ENCODE measurements around the gene NHP2.

NHP2 gene

DNA sequence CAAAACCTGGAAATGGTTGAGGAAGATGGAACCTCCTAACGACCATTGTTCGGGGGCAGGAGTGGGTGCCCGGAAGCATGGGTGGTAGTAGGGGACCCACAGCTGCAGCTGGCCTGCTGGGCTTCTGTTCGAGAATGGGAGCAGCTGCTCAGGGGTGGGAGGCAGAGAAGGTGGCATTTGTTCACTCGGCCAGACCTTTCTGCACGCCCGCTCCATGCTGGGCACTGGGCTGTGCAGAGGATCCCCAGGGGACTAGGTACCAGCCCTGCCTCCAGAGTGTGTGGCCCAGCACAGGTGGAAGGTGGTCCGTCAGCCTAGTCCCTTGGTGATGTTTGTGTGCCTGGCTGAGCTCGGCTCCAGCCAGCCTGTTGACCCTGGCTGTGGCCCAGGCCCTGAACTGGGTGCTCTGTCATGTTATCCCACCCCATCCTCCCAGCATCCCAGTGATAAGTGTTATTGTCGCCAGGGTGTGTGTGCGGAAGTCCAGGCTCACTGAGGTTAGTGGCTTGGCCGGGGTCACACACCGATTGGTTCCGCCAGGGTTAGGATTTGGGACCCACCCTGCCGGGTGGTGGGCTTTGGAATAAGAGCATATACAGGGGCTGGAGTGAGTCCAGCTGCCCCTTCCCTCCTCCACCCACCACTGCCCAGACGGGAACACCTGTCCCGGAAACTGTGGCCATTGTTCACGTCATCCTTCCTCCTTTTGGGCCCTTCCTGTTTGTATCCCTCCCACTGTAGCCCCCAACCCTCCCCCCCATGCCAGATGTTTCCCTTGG is 35.6 kb downstream of the NHP2 start:
- H3K4me2 ChIP-seq (ENCODE audit: low read length, poor library complexity, severe bottlenecking): no peak overlapping the region
- H3K27ac ChIP-seq (ENCODE audit: low read length, poor library complexity, severe bottlenecking): no peak overlapping the region
- no peak overlapping the region for H4K8ac ChIP-seq (ENCODE audit: low read length)
- no peak overlapping the region for H3K4ac ChIP-seq (ENCODE audit: low read depth in 1 of 2, low read length in 2 of 2)
- no peak overlapping the region for H2BK120ac ChIP-seq (ENCODE audit: low read depth, low read length)
- peaks cover 28% of the 10 kb centered on the region for H3K4me1 ChIP-seq (ENCODE audit: control insufficient read depth, insufficient read depth, low read depth, low read length)
- H2BK15ac ChIP-seq (ENCODE audit: low read depth, poor library complexity, severe bottlenecking): no peak overlapping the region
- H3K79me1 ChIP-seq (replicated peaks; ENCODE audit: low read length, poor library complexity, severe bottlenecking): no peaks in the 10 kb centered on the region
- WGBS: 87% methylated on average over 12 of the region's 18 CpGs
- H3K18ac ChIP-seq (ENCODE audit: low read depth in 1 of 2, low read length in 2 of 2): no peak overlapping the region
- no peak overlapping the region for H2AK5ac ChIP-seq (ENCODE audit: low read length, severe bottlenecking)
- H2BK12ac ChIP-seq (ENCODE audit: low read length in 2 of 2): no peak overlapping the region
- no peaks in the 10 kb centered on the region for H3K9me3 ChIP-seq (ENCODE audit: control insufficient read depth, low read length)
- no peak overlapping the region for H3K9ac ChIP-seq (ENCODE audit: low read length)
- H3K23ac ChIP-seq (ENCODE audit: low read length in 2 of 2): no peak overlapping the region
- no peak overlapping the region for H2AFZ ChIP-seq (ENCODE audit: low read depth, low read length)
- no peak overlapping the region for H4K91ac ChIP-seq (ENCODE audit: low read length)
- no peak overlapping the region for H2BK5ac ChIP-seq (ENCODE audit: low read depth, low read length, poor library complexity, severe bottlenecking)
- H3K36me3 ChIP-seq (ENCODE audit: control insufficient read depth in 1 of 2, insufficient read depth in 2 of 2, low read depth in 1 of 2, low read length in 2 of 2): peaks cover 0 to 7% of the 10 kb centered on the region in 2 experiments
- peaks cover 27 to 70% of the 10 kb centered on the region in 2 experiments for H3K27me3 ChIP-seq (ENCODE audit: control insufficient read depth in 1 of 2, insufficient read depth in 1 of 2, low read length in 2 of 2)
- no peak overlapping the region for H3K14ac ChIP-seq (ENCODE audit: low read length in 2 of 2)
- H3K4me3 ChIP-seq (ENCODE audit: insufficient read depth in 1 of 2, low read depth in 1 of 2, low read length in 2 of 2): peak overlapping the region in 1 of 2 experiments; percentile 11
- DNase-seq: no peak

DNA sequence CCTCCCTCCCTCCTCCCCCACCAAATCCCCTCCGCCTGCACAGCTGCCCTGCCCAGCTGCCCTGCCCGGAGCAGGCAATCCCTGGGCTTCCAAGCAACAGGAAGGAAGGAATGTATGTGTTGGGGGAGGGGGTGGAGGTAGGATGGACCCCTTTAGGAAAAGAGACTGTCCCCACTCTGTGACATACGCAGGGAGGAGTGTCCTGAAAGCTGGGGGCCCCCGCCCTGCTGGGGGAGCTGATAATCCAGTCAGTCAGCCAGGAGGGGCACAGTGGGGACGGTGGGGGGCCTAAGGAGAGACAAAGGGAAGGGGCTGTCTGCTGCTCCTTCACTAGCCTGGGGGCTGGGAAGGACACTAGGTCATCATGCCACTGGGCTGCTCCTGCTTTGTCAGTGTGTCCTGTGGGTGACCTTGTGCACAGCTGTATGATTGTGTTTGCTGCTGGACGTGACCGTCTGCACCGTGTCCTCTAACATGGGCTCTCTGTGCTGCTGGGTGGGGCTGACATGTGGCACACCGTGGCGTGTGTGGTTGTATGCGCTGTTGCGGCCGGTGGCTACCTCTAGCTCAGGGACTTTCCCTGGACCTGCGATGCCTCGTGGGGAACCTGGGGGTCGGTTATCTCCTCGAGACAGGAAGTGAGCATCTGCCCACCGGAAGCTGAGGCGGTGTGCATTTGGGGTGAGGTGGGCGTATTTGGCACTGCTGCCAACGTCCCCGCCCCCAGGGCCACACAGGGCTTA is 37.4 kb downstream of the NHP2 start:
- Histone ChIP-seq H3K27ac (ENCODE audit: low read length, poor library complexity, severe bottlenecking) (no peak overlapping the region), H2AFZ (ENCODE audit: low read depth, low read length) (no peak overlapping the region), H2BK5ac (ENCODE audit: low read depth, low read length, poor library complexity, severe bottlenecking) (no peak overlapping the region), H3K9me3 (ENCODE audit: control insufficient read depth, low read length) (peaks cover 3% of the 10 kb centered on the region), H3K4me1 (ENCODE audit: control insufficient read depth, insufficient read depth, low read depth, low read length) (peaks cover 30% of the 10 kb centered on the region), H3K79me1 (replicated peaks; ENCODE audit: low read length, poor library complexity, severe bottlenecking) (no peaks in the 10 kb centered on the region), H2BK120ac (ENCODE audit: low read depth, low read length) (no peak overlapping the region), H4K8ac (ENCODE audit: low read length) (no peak overlapping the region), H2BK15ac (ENCODE audit: low read depth, poor library complexity, severe bottlenecking) (no peak overlapping the region), H3K9ac (ENCODE audit: low read length) (no peak overlapping the region), H3K36me3 (ENCODE audit: control insufficient read depth in 1 of 2, insufficient read depth in 2 of 2, low read depth in 1 of 2, low read length in 2 of 2) (no peaks in the 10 kb centered on the region), H3K18ac (ENCODE audit: low read depth in 1 of 2, low read length in 2 of 2) (no peak overlapping the region), H4K91ac (ENCODE audit: low read length) (peak overlapping the region; percentile 34), H2BK12ac (ENCODE audit: low read length in 2 of 2) (no peak overlapping the region), H2AK5ac (ENCODE audit: low read length, severe bottlenecking) (no peak overlapping the region), H3K27me3 (ENCODE audit: control insufficient read depth in 1 of 2, insufficient read depth in 1 of 2, low read length in 2 of 2) (peaks cover 27 to 68% of the 10 kb centered on the region in 2 experiments), H3K4me2 (ENCODE audit: low read length, poor library complexity, severe bottlenecking) (no peak overlapping the region), H3K4ac (ENCODE audit: low read depth in 1 of 2, low read length in 2 of 2) (no peak overlapping the region), H3K4me3 (ENCODE audit: insufficient read depth in 1 of 2, low read depth in 1 of 2, low read length in 2 of 2) (no peak overlapping the region), H3K14ac (ENCODE audit: low read length in 2 of 2) (peak overlapping the region in 1 of 2 experiments; percentile 26), H3K23ac (ENCODE audit: low read length in 2 of 2) (no peak overlapping the region)
- DNase-seq: no peak
- WGBS: 67% methylated on average over 21 of the region's 22 CpGs

DNA sequence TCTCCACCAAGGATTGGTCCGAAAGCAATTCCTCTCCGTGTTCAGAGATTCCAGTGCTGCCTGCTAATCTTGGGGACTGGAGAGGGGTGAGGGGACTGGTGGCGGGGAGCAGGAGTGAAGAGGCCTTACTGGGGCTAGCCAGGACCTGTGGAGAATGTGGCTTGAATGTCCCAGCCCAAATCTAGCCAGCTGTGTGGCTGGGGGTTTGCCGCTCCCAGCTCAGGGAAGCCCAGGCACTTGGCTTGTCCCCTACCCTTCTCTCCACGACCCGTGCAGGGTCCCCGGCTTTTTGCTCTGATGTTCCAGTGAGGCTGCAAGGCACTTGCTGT is 37.9 kb downstream of the NHP2 start:
- H2BK5ac ChIP-seq (ENCODE audit: low read depth, low read length, poor library complexity, severe bottlenecking): no peak overlapping the region
- WGBS: 26% methylated on average over 4 of the region's 7 CpGs

DNA sequence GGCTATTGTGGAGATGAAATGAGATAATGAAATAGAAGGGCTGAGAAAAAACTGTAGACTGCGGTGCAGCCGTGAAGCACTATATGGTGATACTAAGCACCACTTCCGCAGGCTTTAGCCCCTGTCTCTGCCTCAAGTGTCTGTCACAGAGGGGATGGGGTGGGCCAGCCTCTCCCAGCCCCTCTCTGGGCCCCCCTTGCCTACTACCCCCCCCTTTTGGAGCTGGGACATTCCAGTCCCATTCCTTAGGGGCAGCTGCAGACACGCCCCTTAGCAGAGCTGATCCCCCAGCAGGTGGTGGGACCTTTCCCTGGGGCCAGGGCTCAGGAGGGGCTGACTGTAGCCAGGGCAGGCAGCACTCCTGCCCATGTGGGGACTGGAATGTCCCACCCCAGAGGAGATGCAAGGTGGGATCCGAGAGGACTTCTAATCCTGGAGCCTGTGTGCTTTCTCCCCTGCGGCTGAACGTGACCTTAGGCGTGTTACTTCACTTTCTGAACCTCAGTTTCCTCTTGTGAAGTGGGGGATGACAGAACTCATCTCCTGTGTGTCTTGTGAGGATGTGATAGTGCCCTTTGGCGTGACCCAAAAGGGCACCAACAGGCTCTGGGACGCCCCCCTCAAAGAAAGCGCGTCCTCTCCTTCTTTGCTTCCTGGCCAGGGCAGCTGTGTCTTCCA is 38.4 kb downstream of the NHP2 start:
- no peaks in the 10 kb centered on the region for H3K79me1 ChIP-seq (replicated peaks; ENCODE audit: low read length, poor library complexity, severe bottlenecking)
- H3K14ac ChIP-seq (ENCODE audit: low read length in 2 of 2): no peak overlapping the region
- H4K91ac ChIP-seq (ENCODE audit: low read length): no peak overlapping the region
- H2BK120ac ChIP-seq (ENCODE audit: low read depth, low read length): no peak overlapping the region
- no peak for DNase-seq
- no peak overlapping the region for H3K4me2 ChIP-seq (ENCODE audit: low read length, poor library complexity, severe bottlenecking)
- H2BK12ac ChIP-seq (ENCODE audit: low read length in 2 of 2): no peak overlapping the region
- no peak overlapping the region for H2BK5ac ChIP-seq (ENCODE audit: low read depth, low read length, poor library complexity, severe bottlenecking)
- no peak overlapping the region for H2AFZ ChIP-seq (ENCODE audit: low read depth, low read length)
- H3K36me3 ChIP-seq (ENCODE audit: control insufficient read depth in 1 of 2, insufficient read depth in 2 of 2, low read depth in 1 of 2, low read length in 2 of 2): no peaks in the 10 kb centered on the region
- H3K23ac ChIP-seq (ENCODE audit: low read length in 2 of 2): no peak overlapping the region
- H3K9ac ChIP-seq (ENCODE audit: low read length): no peak overlapping the region
- no peak overlapping the region for H2AK5ac ChIP-seq (ENCODE audit: low read length, severe bottlenecking)
- peaks cover 30% of the 10 kb centered on the region for H3K4me1 ChIP-seq (ENCODE audit: control insufficient read depth, insufficient read depth, low read depth, low read length)
- WGBS: 37% methylated on average over 12 of the region's 12 CpGs
- H3K4ac ChIP-seq (ENCODE audit: low read depth in 1 of 2, low read length in 2 of 2): no peak overlapping the region
- H4K8ac ChIP-seq (ENCODE audit: low read length): no peak overlapping the region
- no peak overlapping the region for H2BK15ac ChIP-seq (ENCODE audit: low read depth, poor library complexity, severe bottlenecking)
- no peak overlapping the region for H3K27ac ChIP-seq (ENCODE audit: low read length, poor library complexity, severe bottlenecking)
- no peak overlapping the region for H3K18ac ChIP-seq (ENCODE audit: low read depth in 1 of 2, low read length in 2 of 2)
- peaks cover 27 to 59% of the 10 kb centered on the region in 2 experiments for H3K27me3 ChIP-seq (ENCODE audit: control insufficient read depth in 1 of 2, insufficient read depth in 1 of 2, low read length in 2 of 2)
- H3K4me3 ChIP-seq (ENCODE audit: insufficient read depth in 1 of 2, low read depth in 1 of 2, low read length in 2 of 2): no peak overlapping the region
- H3K9me3 ChIP-seq (ENCODE audit: control insufficient read depth, low read length): peaks cover 3% of the 10 kb centered on the region

More for the DNA sequence above, 37.9 kb downstream of the NHP2 start:
- no peak overlapping the region for H3K23ac ChIP-seq (ENCODE audit: low read length in 2 of 2)
- no peak overlapping the region for H2BK120ac ChIP-seq (ENCODE audit: low read depth, low read length)
- no peak overlapping the region for H3K4me3 ChIP-seq (ENCODE audit: insufficient read depth in 1 of 2, low read depth in 1 of 2, low read length in 2 of 2)
- no peak for DNase-seq
- no peaks in the 10 kb centered on the region for H3K79me1 ChIP-seq (replicated peaks; ENCODE audit: low read length, poor library complexity, severe bottlenecking)
- no peak overlapping the region for H2AK5ac ChIP-seq (ENCODE audit: low read length, severe bottlenecking)
- H3K4ac ChIP-seq (ENCODE audit: low read depth in 1 of 2, low read length in 2 of 2): no peak overlapping the region
- H3K9ac ChIP-seq (ENCODE audit: low read length): no peak overlapping the region
- peaks cover 3% of the 10 kb centered on the region for H3K9me3 ChIP-seq (ENCODE audit: control insufficient read depth, low read length)
- no peak overlapping the region for H3K4me2 ChIP-seq (ENCODE audit: low read length, poor library complexity, severe bottlenecking)
- peaks cover 27 to 64% of the 10 kb centered on the region in 2 experiments for H3K27me3 ChIP-seq (ENCODE audit: control insufficient read depth in 1 of 2, insufficient read depth in 1 of 2, low read length in 2 of 2)
- no peak overlapping the region for H3K27ac ChIP-seq (ENCODE audit: low read length, poor library complexity, severe bottlenecking)
- no peak overlapping the region for H4K91ac ChIP-seq (ENCODE audit: low read length)
- H2AFZ ChIP-seq (ENCODE audit: low read depth, low read length): no peak overlapping the region
- H3K36me3 ChIP-seq (ENCODE audit: control insufficient read depth in 1 of 2, insufficient read depth in 2 of 2, low read depth in 1 of 2, low read length in 2 of 2): no peaks in the 10 kb centered on the region
- H3K4me1 ChIP-seq (ENCODE audit: control insufficient read depth, insufficient read depth, low read depth, low read length): peaks cover 30% of the 10 kb centered on the region
- no peak overlapping the region for H3K14ac ChIP-seq (ENCODE audit: low read length in 2 of 2)
- H4K8ac ChIP-seq (ENCODE audit: low read length): no peak overlapping the region
- no peak overlapping the region for H2BK12ac ChIP-seq (ENCODE audit: low read length in 2 of 2)
- no peak overlapping the region for H3K18ac ChIP-seq (ENCODE audit: low read depth in 1 of 2, low read length in 2 of 2)
- H2BK15ac ChIP-seq (ENCODE audit: low read depth, poor library complexity, severe bottlenecking): no peak overlapping the region

Data from mesenchymal stem cell (in vitro differentiated cells and primary cell).